ENCODE data around the gene MAPK4.
"Not testable (repeated sequence)": the region's sequence is repeated elsewhere in the genome, so short reads cannot be mapped to it uniquely, and the experiment has no call there.

The MAPK4 gene

DNA sequence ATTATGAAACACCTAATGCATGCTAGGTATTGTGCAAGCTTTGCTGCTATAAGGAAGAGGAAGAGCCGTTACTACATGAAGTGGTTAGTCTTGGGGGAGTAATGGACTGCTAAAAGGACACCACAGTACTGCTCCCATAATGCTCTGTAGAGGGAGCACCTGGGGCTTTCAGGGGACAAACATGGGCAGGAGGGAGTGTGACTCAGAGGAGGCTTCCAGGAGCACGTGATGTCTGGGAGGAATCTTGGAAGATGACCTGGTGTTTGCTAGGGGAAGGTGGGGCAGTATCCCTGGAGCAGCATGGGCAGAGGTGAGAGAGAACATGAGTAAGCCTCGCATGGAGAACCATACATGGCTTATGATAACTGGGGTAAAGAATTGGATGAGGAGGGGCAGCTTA lies 18.8 kb downstream of the MAPK4 start:
- DNase-seq: no peak

DNA sequence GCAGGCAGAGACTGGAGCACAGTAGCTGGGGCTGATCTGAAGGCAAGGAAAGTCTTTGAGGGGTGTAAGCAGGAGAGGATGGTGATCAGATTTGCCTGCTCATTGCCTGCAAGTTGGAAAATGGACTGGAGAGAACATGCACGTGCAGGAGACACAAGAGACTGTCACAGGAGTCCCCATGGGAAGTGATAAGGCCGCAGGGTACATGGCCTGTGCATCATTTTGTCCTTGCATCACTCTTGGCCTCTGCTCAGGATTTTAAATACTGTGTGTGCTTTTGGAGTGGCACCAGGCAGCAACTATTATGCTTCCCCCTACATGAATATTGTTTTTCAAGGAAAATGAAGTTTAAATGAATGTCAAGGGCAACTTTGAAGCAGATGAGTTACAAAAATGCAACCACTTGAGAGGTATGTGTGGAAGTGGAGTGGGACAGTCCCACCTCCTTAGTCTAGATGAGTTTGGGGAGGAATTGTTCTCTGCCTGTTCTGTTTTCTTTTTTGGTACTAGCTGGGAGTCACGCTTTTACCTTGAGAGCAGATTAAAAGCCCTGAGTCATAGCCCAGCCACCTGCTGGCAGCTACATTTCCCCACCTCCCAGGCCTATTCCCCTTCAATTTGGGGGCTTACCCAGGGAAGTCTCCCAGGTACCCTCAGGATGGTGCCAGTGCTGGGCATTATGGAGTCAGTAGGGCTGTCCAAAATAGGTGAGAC lies 19.3 kb downstream of the MAPK4 start:
- DNase-seq: no peak

DNA sequence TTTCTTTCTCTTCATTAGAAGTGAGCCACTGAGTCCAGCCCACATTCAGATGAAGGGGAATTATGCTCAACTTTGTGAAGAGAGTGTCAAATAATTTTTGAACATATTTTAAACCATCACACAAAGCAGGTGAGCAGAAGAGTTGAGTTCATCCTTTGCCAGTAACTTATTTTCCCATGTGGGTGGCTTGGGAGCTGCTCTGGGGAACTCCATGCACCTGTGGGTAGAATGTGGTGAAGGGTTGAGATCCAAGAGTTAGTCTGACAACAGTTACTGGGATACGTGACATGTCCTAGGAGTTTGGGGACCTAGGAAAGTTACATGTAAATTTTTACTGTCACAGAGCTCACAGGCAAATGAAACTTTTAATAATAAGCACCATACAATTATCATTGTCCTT lies 21.6 kb downstream of the MAPK4 start:
- no peak for DNase-seq

GRCh38 chr18:50582500-50582899 lies 22.6 kb downstream of the MAPK4 start:
- no peak for DNase-seq

DNA sequence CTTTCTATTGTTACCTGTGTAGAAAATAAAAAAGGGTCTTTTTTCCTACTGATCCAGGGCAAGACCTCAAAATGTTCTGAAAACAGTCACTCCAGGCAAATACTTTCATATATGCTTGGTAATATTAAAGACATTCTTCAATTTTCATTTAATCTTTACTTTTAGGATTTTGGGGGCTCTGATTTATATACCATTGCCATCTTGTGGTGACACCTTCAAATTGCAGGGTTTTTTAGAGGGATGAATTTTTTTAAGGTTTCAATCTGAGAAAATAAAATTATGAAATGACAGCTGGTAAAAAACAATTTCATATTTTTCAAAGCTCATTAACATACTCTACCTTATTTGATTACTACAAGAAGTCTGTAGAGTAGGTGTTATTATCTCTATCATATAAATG lies 26.8 kb downstream of the MAPK4 start:
- DNase-seq: no peak

DNA sequence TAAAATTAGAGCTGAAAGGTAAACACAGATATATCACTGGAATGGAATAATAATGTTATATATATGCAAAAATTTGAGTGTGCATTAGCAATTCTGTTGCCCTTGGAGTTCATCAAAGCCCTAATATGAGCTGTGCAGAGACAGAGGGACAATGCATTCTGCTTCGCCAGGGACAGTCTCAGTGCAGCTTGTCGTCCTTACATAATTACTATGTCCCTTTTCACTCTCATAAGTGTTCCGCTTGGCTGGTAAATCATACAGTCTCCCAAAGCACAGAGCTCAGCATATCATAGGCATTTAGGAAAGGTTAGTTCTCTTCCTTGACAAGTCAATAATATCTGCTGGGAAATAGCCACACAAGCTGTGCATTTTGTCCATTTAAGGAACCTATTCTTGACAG lies 30.7 kb downstream of the MAPK4 start:
- no peak for DNase-seq

DNA sequence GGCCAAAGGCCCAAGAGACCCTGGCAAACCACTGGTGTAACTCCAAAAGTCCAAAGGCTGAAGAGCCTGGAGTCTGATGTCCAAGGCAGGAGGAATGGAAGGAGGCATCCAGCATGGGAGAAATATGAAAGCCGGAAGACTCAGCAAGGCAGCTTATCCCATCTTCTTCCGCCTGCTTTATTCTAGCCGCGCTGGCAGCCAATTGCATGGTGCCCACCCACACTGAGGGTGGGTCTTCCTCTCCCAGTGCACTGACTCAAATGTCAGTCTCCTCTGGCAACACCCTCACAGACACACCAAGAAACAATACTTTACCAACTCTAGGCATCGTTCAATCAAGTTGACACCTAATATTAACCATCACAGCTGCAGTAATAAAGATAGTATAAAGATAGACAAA lies 34.1 kb downstream of the MAPK4 start:
- no peak for DNase-seq

- DNase-seq: no peak
Measured at GRCh38 chr18:50594942-50595341, 35.1 kb downstream of the MAPK4 start.

DNA sequence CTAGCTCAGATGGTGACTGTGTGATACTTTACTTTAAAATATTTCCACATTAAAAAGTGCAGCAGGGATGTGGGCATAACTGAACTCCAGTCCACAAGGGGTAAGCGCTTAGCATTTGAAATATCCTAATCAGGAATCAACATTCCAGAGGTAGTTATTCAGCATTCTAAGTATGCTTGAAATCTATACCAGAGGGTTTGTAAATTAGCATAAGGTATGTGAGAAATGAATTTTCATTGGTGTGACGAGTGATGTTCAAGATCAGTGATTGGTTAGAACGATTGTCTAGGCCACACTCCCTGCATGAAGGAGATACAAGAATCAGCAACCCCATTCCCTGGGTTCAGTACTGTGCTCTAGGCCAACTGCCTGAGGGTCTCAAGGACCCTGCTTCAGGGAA lies 42.6 kb downstream of the MAPK4 start:
- no peak for DNase-seq

- DNase-seq: no peak
Measured at GRCh38 chr18:50606609-50607008, 46.7 kb downstream of the MAPK4 start.

- no peak for DNase-seq
Measured at GRCh38 chr18:50607378-50607926, 47.6 kb downstream of the MAPK4 start.

GRCh38 chr18:50609171-50609570 lies 49.3 kb downstream of the MAPK4 start:
- not testable (repeated sequence) for DNase-seq

DNA sequence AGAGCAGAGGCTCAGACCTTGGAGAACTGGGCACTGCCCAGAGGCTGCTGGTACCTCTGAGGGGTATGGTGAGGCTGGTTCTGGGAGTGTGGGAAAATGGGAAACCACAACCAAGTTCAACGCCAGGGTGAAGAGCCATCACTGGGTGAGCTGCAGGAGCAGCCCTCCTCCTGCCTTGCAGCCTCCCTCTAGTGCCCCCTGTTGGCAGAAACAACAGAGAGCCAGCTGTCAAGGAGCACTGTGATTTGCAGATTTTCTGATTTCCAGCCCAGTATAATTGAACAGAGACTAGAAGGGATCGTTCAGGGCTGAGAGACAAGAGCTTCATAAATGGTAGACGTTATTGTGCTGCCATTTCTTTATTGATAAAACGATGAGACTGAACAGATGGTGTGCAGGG lies 50.5 kb downstream of the MAPK4 start:
- no peak for DNase-seq

GRCh38 chr18:50611529-50611941 lies 51.6 kb downstream of the MAPK4 start:
- no peak for DNase-seq

DNA sequence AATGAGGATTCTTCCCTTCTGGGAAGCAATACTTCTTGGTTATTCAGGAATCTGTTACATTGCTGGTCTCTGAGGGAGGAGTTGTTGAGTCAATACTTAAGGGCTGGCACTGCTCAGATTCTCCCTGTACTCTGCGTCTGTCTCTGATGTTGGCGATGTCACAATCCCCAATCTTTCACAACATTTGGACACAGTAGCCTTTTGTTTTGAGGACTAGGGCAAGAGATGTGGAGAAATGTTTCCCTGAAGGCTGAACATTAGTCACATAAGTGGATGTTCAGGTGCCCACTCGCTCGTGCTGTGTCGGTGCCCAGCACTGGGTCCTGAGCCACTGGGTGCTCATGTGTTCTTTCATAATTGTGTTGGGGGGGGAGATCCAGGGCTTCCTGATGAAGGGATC lies 55.0 kb downstream of the MAPK4 start:
- DNase-seq: no peak

GRCh38 chr18:50616484-50617048 lies 56.7 kb downstream of the MAPK4 start:
- no peak for DNase-seq

- no peak for DNase-seq
Measured at GRCh38 chr18:50619861-50620275, 60.0 kb downstream of the MAPK4 start.

GRCh38 chr18:50620319-50620718 lies 60.4 kb downstream of the MAPK4 start:
- no peak for DNase-seq

GRCh38 chr18:50621366-50621765 lies 61.5 kb downstream of the MAPK4 start:
- DNase-seq: no peak

DNA sequence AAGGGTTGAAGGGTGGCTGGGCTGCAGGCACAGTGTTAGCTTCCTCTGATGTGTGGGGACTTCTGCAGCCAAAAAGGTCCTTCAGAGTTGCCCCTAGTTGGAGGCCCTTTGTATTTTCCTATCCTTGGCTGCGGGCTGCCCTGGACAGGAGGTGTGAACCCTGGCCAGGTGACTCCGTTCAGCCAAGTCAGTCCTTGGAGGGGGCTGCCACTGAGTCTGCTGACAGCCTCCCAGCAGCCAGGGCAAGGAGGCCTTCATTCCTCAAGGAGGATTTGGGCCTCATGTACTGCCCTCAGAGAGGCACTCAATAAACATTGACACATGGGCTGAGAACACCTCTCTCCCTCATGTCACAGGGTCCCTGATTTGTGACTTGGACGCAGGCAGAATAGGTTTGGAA lies 62.4 kb downstream of the MAPK4 start:
- no peak for DNase-seq

GRCh38 chr18:50622865-50623393 lies 63.0 kb downstream of the MAPK4 start:
- no peak for DNase-seq

DNA sequence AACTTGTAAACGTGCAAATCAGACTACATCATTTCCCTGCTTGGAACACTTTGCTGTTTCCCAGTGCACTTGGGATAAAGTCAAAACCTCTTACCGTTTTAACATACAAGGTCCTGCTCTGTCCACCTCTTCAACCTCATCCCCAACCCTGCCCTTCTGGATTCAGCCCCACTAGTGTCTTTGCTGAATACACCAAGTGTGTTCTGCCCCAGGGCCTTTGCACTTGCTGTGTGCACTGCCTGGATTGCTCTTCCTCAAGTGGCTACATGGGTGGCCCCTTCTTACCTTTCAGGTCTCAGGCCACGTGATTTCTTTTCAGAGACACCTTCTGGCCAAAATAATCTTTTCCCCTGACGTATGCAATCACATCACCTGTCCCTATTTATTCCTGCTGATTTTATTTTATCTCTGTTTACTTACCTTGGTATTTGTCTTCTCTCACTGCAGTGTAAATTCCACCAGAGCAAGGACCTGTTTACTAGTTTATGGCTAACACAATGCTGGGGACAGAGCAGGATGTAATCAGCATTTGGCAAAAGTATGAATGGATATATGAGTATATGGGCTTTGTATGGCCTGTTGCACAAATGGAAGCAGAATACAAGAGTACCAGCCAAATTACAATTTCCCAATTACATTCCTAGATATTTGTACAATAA lies 63.9 kb downstream of the MAPK4 start:
- no peak for DNase-seq

- DNase-seq: no peak
Measured at GRCh38 chr18:50624981-50625380, 65.1 kb downstream of the MAPK4 start.

DNA sequence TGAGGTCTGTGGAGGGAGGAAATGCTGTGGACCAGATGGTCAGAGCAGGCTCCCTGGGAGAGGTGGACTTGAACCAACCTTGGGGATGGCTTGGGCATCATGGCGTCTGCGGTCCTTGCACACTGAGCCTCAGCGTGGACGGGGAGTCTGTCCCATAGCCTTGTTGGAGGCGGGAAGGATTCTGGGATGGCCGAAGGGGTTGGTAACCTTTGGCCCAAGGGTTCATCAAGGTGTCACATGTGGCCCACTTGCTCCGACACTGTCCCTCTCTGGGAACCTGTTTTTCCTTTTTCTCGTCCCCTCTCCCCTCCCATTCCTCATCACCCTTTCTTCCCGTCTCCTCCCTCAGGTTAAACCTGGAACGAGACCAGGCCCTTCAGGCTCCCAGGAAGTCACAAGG lies 66.4 kb downstream of the MAPK4 start:
- DNase-seq: no peak

All from activated effector memory CD4-positive, alpha-beta T cell treated with anti-CD3 and anti-CD28 coated beads, Interleukin-2, amount 50 U/mL, for 16 hours (primary cell).